Measurements from ENCODE around the gene PARK7. TPM values are rescaled to one million over a fixed set of nuclear protein-coding genes. Genes with fewer than 3 reads are reported as not detected.
"Not testable (repeated sequence)": the region's sequence is repeated elsewhere in the genome, so short reads cannot be mapped to it uniquely, and the experiment has no call there.

The PARK7 gene
- total and polyA plus RNA-seq, 12 donors: 266 to 697 (median 398) TPM

DNA sequence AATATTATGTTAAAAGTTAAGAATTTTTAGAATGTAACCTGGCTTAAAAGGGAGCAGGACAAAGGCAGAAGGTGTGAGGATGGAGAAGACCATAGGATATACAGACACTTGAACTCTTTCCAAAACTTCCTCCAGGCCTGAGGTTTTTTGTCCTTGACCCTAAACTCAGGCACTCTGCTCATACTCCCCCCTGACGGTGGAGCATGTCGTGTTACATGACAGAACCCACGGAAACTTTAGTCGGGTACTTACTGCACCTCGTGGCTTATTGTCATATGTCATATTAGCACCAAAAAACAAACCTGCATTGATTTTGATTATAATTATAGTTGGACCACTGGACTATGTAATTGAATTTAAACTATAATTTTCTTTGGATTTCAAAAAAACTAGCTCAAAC lies 41.6 kb upstream of the PARK7 start:
- 58 to 70% (median 69%) methylated on average over 5 of the region's 5 CpGs for WGBS, 4 donors
- DNase-seq: no peak
- no peak overlapping the region for H3K4me3 ChIP-seq
- no peaks in the 10 kb centered on the region for H3K9me3 ChIP-seq (replicated peaks in 1 of 3)
- H3K27me3 ChIP-seq: peaks cover 3% of the 10 kb centered on the region
- H3K36me3 ChIP-seq (replicated peaks in 1 of 2): no peaks in the 10 kb centered on the region
- intact Hi-C loops (cut with DNase I): no loop called here
- TF ChIP-seq, protein P1, sequence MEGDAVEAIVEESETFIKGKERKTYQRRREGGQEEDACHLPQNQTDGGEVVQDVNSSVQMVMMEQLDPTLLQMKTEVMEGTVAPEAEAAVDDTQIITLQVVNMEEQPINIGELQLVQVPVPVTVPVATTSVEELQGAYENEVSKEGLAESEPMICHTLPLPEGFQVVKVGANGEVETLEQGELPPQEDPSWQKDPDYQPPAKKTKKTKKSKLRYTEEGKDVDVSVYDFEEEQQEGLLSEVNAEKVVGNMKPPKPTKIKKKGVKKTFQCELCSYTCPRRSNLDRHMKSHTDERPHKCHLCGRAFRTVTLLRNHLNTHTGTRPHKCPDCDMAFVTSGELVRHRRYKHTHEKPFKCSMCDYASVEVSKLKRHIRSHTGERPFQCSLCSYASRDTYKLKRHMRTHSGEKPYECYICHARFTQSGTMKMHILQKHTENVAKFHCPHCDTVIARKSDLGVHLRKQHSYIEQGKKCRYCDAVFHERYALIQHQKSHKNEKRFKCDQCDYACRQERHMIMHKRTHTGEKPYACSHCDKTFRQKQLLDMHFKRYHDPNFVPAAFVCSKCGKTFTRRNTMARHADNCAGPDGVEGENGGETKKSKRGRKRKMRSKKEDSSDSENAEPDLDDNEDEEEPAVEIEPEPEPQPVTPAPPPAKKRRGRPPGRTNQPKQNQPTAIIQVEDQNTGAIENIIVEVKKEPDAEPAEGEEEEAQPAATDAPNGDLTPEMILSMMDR (IDR thresholded peaks at IDR 0.05): no peak
- no peak for TF ChIP-seq POLR2A (IDR thresholded peaks at IDR 0.05)
- no peak overlapping the region for H3K27ac ChIP-seq
- no peaks in the 10 kb centered on the region for H3K4me1 ChIP-seq (replicated peaks in 1 of 2)

DNA sequence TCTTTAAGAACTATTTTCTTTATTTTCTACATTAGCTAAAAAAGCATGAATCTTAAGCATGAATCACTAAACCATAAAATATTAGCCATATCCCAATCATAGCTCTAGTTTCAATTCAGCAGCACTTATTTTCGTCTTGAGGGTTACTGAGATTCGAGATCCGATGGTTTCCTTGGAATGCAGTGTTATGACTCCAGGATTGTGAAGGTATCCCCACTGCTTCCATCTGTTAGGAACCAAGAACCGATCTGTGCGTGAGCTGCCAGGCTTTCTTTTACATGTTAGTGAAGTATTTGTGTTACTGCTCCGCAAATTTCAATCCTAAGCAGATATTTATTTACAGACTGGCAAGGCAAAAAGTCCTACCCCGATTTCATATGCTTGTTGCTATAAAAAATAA lies 39.7 kb upstream of the PARK7 start:
- WGBS, 4 donors: 84 to 92% (median 89%) methylated on average over 7 of the region's 7 CpGs
- Histone ChIP-seq H3K4me3 (no peak overlapping the region), H3K27me3 (peaks cover 8% of the 10 kb centered on the region), H3K9me3 (replicated peaks in 1 of 3) (no peaks in the 10 kb centered on the region), H3K4me1 (replicated peaks in 1 of 2) (no peaks in the 10 kb centered on the region), H3K27ac (no peak overlapping the region), H3K36me3 (replicated peaks in 1 of 2) (no peaks in the 10 kb centered on the region)
- DNase-seq: no peak
- intact Hi-C loops (cut with DNase I): no loop called here
- no peak for TF ChIP-seq POLR2A (IDR thresholded peaks at IDR 0.05)
- TF ChIP-seq, protein P1 (IDR thresholded peaks at IDR 0.05): no peak

DNA sequence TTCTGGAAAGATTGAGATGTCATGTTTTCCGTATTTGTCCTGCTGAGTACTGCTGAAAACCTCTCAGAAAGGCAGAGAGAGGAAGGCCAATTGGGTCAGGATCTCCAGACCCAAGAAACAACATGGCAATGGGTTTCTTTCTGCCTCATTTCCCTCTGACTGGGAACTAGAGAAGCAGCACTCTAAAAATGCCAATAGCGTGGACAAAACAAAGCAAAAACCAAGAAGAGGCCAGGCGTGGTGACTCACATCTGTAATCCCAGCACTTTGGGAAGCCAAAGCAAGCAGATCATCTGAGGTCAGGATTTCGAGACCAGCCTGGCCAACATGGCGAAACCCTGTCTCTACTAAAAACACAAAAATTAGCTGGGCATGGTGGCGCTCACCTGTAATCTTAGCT lies 39.2 kb upstream of the PARK7 start:
- DNase-seq: no peak
- intact Hi-C loops (cut with DNase I): no loop called here
- Histone ChIP-seq H3K27ac (no peak overlapping the region), H3K27me3 (peaks cover 8% of the 10 kb centered on the region), H3K36me3 (replicated peaks in 1 of 2) (no peaks in the 10 kb centered on the region), H3K4me3 (no peak overlapping the region), H3K9me3 (replicated peaks in 1 of 3) (no peaks in the 10 kb centered on the region), H3K4me1 (replicated peaks in 1 of 2) (no peaks in the 10 kb centered on the region)
- no peak for TF ChIP-seq POLR2A (IDR thresholded peaks at IDR 0.05)
- 83 to 89% (median 84%) methylated on average over 6 of the region's 6 CpGs for WGBS, 4 donors

DNA sequence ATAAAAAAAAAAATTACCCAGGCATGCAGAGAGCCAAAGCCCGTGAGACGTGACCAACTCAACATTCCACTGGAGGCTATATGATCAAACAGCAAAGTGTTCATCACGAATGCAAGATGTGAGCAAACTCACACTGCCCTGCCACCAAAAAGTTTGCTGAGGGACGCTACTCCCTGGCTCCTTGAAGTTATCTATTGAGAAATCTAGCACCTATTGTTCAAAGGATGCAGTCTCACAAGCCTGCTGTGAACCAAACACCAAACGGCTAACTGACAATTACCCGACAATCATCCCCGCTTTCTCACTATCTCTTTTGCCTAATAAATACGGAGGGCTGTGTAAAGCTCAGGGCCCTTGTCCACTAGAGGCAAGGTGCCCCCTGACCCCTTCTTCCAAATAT lies 34.5 kb upstream of the PARK7 start:
- H3K27ac ChIP-seq; H3K9me3 ChIP-seq (replicated peaks in 1 of 3); DNase-seq; intact Hi-C loops (cut with DNase I); H3K36me3 ChIP-seq (replicated peaks in 1 of 2); H3K4me1 ChIP-seq (replicated peaks in 1 of 2); H3K4me3 ChIP-seq: not testable (repeated sequence)
- WGBS, 4 donors: 35 to 49% (median 42%) methylated on average over 8 of the region's 8 CpGs
- H3K27me3 ChIP-seq: peaks cover 17% of the 10 kb centered on the region

DNA sequence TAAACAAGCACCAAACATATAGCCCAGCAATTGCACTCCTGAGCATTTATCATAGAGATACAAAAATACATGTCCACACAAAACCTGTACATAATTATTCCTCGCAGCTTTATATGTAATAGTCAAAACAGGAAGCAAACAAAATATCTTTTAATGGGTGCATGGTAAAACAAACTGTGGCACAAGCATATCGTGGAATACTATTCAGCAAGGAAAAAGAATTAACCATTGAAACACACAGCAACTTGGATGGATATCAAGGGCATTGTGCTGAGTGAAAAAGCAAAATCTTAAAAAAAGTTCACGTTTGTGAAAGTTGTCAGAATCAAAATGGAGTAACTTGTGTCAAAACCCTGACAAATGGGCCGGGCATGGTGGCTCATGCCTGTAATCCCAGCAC lies 33.3 kb upstream of the PARK7 start:
- WGBS, 4 donors: 75 to 84% (median 78%) methylated on average over 4 of the region's 4 CpGs
- Histone ChIP-seq H3K9me3 (replicated peaks in 1 of 3) (no peaks in the 10 kb centered on the region), H3K27me3 (peaks cover 20% of the 10 kb centered on the region), H3K4me3 (no peak overlapping the region), H3K27ac (no peak overlapping the region), H3K4me1 (replicated peaks in 1 of 2) (no peaks in the 10 kb centered on the region), H3K36me3 (replicated peaks in 1 of 2) (no peaks in the 10 kb centered on the region)
- TF ChIP-seq, protein P1 (IDR thresholded peaks at IDR 0.05): no peak
- no peak for TF ChIP-seq POLR2A (IDR thresholded peaks at IDR 0.05)
- intact Hi-C loops (cut with DNase I): no loop called here
- DNase-seq: no peak

Data from adrenal gland (tissue), 12 donors.